Endothelial cell of umbilical vein (primary cell): ENCODE measurements around the gene RAMACL.

Source experiments
- POLR2AphosphoS5 ChIP-seq: IDR thresholded peaks from 2 replicates; pipeline ENCODE4 v1.6.1; 2012; ENCODE audit warnings: low read depth, mild to moderate bottlenecking, control low read depth, low read length, moderate library complexity; ENCODE audit not compliant: insufficient read depth
- TF ChIP-seq, protein P1 (sequence below), 2 donors: IDR thresholded peaks; 1 replicate in 1 of 2; 2 replicates in 1 of 2; pipeline ENCODE4 v1.5.1; 2011; ENCODE audit warnings: low read length in 2 of 2, mild to moderate bottlenecking in 2 of 2, moderate library complexity in 2 of 2, control low read depth in 1 of 2, inconsistent platforms in 1 of 2, low read depth in 1 of 2; ENCODE audit not compliant: insufficient read depth in 1 of 2; ENCODE audit errors: extremely low read depth in 1 of 2

DNA sequence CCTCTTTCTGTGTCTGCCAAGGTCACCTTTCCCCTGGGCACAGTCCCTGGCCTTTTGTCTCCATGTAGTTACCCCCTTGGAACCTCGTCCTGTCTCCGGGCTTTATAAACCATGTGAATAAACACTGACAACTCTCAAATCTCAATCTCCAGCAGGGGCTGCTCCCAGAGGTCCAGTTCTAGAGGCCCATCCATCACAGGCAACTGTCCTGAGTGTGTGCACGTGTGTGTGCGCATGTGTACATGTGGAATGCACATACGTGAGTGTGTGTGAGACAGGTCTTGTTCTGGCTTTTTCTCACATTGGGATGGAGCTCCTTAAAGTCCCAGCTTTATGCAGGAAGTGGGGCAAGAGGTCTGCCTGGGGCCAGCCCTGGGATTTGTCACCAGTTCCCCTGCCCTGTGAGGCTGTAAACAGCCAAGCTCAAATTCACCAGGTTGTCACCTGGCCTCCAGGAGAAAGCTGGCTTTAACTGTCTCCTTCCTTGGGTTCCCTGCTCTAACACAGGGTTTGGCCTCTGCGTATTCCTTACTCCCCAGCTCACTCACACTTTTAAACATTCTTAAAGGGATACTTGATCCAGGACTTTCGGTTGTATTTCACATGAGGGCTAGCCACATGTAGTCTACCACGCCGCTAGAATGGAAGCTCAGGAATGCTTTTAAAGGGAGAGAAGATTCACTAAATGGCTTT is 42.7 kb downstream of the RAMACL start:
- TF ChIP-seq, protein P1, sequence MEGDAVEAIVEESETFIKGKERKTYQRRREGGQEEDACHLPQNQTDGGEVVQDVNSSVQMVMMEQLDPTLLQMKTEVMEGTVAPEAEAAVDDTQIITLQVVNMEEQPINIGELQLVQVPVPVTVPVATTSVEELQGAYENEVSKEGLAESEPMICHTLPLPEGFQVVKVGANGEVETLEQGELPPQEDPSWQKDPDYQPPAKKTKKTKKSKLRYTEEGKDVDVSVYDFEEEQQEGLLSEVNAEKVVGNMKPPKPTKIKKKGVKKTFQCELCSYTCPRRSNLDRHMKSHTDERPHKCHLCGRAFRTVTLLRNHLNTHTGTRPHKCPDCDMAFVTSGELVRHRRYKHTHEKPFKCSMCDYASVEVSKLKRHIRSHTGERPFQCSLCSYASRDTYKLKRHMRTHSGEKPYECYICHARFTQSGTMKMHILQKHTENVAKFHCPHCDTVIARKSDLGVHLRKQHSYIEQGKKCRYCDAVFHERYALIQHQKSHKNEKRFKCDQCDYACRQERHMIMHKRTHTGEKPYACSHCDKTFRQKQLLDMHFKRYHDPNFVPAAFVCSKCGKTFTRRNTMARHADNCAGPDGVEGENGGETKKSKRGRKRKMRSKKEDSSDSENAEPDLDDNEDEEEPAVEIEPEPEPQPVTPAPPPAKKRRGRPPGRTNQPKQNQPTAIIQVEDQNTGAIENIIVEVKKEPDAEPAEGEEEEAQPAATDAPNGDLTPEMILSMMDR (IDR thresholded peaks at IDR 0.05; ENCODE audit: extremely low read depth in 1 of 2, insufficient read depth in 1 of 2, low read depth in 1 of 2, low read length in 2 of 2): no peak
- no peak for TF ChIP-seq POLR2AphosphoS5
